SU-DHL-6 (cell line): ENCODE data around the gene ITLN1.

Source experiments
- EZH2phosphoT487 ChIP-seq: fragments of 200-600 bp; sonication (generic), shearing (Covaris generic); conservative IDR thresholded peaks from 2 replicates; pipeline ENCODE4 v1.6.1; 2018; ENCODE audit warnings: mild to moderate bottlenecking, antibody characterized with exemption, low read length, moderate library complexity, mixed read lengths
- TF ChIP-seq, protein P1 (sequence below): fragments of 200-600 bp; sonication (generic); IDR thresholded peaks from one replicate; pipeline ENCODE4 v1.5.1; 2017; ENCODE audit warnings: antibody characterized with exemption, mild to moderate bottlenecking, low read length, moderate library complexity; ENCODE audit not compliant: insufficient read depth, poor library complexity, severe bottlenecking

DNA sequence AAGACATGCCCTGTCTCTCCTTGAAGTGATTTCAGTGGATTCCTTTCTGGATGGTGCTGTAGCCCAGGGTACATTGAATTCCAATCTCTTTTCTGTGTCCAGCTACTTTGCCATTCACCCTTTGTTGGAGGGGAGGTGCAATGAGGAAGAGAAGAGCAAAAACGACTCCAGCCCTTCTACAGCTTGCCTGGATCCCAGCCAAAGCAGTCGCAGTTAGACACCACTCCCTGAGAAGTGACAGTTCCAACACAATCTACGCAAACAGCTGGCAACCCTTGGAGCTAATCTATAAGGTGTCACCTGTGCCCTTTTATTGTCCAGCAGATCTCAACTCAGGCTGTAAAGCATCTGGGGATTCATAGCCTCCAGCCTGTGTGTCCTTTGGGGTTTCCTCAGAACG, 26.9 kb downstream of the ITLN1 start:
- TF ChIP-seq, protein P1, sequence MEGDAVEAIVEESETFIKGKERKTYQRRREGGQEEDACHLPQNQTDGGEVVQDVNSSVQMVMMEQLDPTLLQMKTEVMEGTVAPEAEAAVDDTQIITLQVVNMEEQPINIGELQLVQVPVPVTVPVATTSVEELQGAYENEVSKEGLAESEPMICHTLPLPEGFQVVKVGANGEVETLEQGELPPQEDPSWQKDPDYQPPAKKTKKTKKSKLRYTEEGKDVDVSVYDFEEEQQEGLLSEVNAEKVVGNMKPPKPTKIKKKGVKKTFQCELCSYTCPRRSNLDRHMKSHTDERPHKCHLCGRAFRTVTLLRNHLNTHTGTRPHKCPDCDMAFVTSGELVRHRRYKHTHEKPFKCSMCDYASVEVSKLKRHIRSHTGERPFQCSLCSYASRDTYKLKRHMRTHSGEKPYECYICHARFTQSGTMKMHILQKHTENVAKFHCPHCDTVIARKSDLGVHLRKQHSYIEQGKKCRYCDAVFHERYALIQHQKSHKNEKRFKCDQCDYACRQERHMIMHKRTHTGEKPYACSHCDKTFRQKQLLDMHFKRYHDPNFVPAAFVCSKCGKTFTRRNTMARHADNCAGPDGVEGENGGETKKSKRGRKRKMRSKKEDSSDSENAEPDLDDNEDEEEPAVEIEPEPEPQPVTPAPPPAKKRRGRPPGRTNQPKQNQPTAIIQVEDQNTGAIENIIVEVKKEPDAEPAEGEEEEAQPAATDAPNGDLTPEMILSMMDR: no peak
- no peak for TF ChIP-seq EZH2phosphoT487
